Activated T-helper 17 cell treated with anti-CD3 and anti-CD28 coated beads, Interleukin-2, amount 50 U/mL, for 72 hours (primary cell): Measurements from ENCODE around the gene RFX7. TPM values are rescaled to one million over a fixed set of nuclear protein-coding genes. Genes with fewer than 3 reads are reported as not detected.

Experiments used
- ATAC-seq: fragments of 150-1000 bp; cut with Tn5 transposase; replicated peaks from 2 replicates; pipeline ENCODE4 v1.10.0; 2021; ENCODE audit warnings: mild to moderate bottlenecking, moderate library complexity
- H3K27ac Mint-ChIP-seq: one replicate; pipeline ENCODE4 v1.8.0; 2022; ENCODE audit warnings: mixed read lengths
- H3K27me3 Mint-ChIP-seq: one replicate; pipeline ENCODE4 v1.8.0; 2022; ENCODE audit warnings: mixed read lengths
- H3K36me3 Mint-ChIP-seq: one replicate; pipeline ENCODE4 v1.8.0; 2022; ENCODE audit warnings: low read depth, mild to moderate bottlenecking, mixed read lengths
- H3K4me1 Mint-ChIP-seq: one replicate; pipeline ENCODE4 v1.8.0; 2022; ENCODE audit warnings: mixed read lengths
- H3K4me3 Mint-ChIP-seq: one replicate; pipeline ENCODE4 v1.8.0; 2022; ENCODE audit warnings: mild to moderate bottlenecking, mixed read lengths
- H3K9me3 Mint-ChIP-seq: one replicate; pipeline ENCODE4 v1.8.0; 2022; ENCODE audit warnings: mixed read lengths
- total RNA-seq, 2 donors: library from RNA; stranded (reverse); gene quantifications; one replicate each; pipeline ENCODE4 v1.2.3, GENCODE V29; 2022

RFX7 gene
- total RNA-seq, 2 donors from 2014 or later, result 33.8 to 36.2 TPM

- H3K27ac Mint-ChIP-seq, result no peak overlapping the region
- peaks cover 21% of the 10 kb centered on the region for H3K9me3 Mint-ChIP-seq
- H3K4me1 Mint-ChIP-seq, result peaks cover 12% of the 10 kb centered on the region
- no peaks in the 10 kb centered on the region for H3K27me3 Mint-ChIP-seq
- peaks cover 55% of the 10 kb centered on the region for H3K36me3 Mint-ChIP-seq
- no peak for ATAC-seq
- no peak overlapping the region for H3K4me3 Mint-ChIP-seq
Observed at GRCh38 chr15:56228854-56229253, 14.8 kb downstream of the RFX7 start.

- no peak overlapping the region for H3K27ac Mint-ChIP-seq
- peaks cover 50% of the 10 kb centered on the region for H3K36me3 Mint-ChIP-seq
- H3K4me1 Mint-ChIP-seq, result peaks cover 8% of the 10 kb centered on the region
- ATAC-seq, result no peak
- no peaks in the 10 kb centered on the region for H3K27me3 Mint-ChIP-seq
- H3K9me3 Mint-ChIP-seq, result peaks cover 20% of the 10 kb centered on the region
- H3K4me3 Mint-ChIP-seq, result no peak overlapping the region
Observed at GRCh38 chr15:56228352-56228751, 15.3 kb downstream of the RFX7 start.

GRCh38 chr15:56227780-56228179 is 15.9 kb downstream of the RFX7 start:
- H3K36me3 Mint-ChIP-seq, result peaks cover 44% of the 10 kb centered on the region
- peaks cover 14% of the 10 kb centered on the region for H3K9me3 Mint-ChIP-seq
- H3K4me3 Mint-ChIP-seq, result no peak overlapping the region
- H3K27me3 Mint-ChIP-seq, result no peaks in the 10 kb centered on the region
- H3K4me1 Mint-ChIP-seq, result peaks cover 4% of the 10 kb centered on the region
- H3K27ac Mint-ChIP-seq, result no peak overlapping the region
- ATAC-seq, result no peak

DNA sequence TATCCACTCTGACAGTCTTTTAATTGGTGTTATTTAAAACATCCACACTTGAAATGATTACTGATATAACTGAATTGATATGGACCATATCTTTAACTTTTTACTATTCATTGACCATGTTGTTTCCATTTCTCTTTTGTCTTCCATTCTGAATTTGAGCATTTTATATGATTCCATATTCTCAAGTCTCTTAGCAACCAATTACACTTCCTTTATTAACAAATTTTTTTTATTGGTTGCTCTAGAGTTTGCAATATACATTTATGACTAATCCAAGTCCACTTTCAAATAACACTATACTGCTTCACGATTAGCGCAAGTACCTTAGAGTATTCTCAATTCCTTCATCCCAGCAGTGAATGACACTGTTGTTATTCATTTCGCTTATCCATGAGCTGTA is 16.4 kb downstream of the RFX7 start:
- Mint-ChIP-seq H3K27me3 (no peaks in the 10 kb centered on the region), H3K27ac (no peak overlapping the region), H3K36me3 (peaks cover 40% of the 10 kb centered on the region), H3K4me3 (no peak overlapping the region), H3K4me1 (peaks cover 4% of the 10 kb centered on the region), H3K9me3 (peaks cover 14% of the 10 kb centered on the region)
- ATAC-seq, result no peak

- H3K27ac Mint-ChIP-seq, result no peak overlapping the region
- peaks cover 22% of the 10 kb centered on the region for H3K36me3 Mint-ChIP-seq
- H3K9me3 Mint-ChIP-seq, result peaks cover 13% of the 10 kb centered on the region
- no peak for ATAC-seq
- peaks cover 8% of the 10 kb centered on the region for H3K4me1 Mint-ChIP-seq
- no peaks in the 10 kb centered on the region for H3K27me3 Mint-ChIP-seq
- no peak overlapping the region for H3K4me3 Mint-ChIP-seq
Observed at GRCh38 chr15:56225520-56225919, 18.2 kb downstream of the RFX7 start.

DNA sequence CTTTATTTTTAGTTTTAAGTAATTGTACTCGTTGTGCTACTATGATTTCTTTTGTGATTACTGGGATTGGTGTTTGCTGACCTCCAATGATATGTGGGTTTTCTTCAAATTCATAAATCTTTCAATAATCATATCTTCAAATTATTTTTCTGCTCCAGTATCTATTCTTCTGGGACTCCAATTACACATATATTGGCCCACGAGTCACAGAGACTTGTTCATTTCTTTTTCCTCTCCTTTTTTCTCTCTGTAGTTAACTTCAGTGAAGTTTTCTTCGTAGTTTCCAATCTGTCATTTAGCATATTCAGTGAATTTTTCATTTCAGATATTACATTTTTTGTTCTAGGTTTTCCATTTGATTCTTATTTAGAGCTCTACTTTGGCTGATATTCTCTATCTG is 21.4 kb downstream of the RFX7 start:
- no peak overlapping the region for H3K27ac Mint-ChIP-seq
- H3K27me3 Mint-ChIP-seq, result no peaks in the 10 kb centered on the region
- no peaks in the 10 kb centered on the region for H3K36me3 Mint-ChIP-seq
- peaks cover 8% of the 10 kb centered on the region for H3K4me1 Mint-ChIP-seq
- peaks cover 14% of the 10 kb centered on the region for H3K9me3 Mint-ChIP-seq
- no peak for ATAC-seq
- no peak overlapping the region for H3K4me3 Mint-ChIP-seq

DNA sequence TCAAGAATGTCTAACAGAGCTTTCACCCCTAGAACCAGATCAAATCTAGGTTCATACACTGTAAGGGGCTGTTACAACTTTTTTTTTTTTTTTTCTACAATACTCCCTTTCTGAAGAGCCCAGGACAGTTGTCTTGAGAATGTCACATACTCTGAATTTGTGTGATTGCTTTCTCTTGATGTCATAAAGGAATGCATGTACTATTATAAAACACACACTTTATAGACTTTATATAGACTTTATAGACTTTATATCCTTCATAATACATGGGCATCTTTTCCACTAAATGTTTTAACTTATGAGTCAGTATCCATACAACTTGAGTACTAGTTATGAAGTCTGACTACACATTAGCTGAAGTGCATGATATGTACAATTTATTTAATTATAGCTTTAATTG is 26.3 kb downstream of the RFX7 start:
- Mint-ChIP-seq H3K9me3 (peaks cover 7% of the 10 kb centered on the region), H3K27me3 (no peaks in the 10 kb centered on the region), H3K4me3 (no peak overlapping the region), H3K4me1 (peaks cover 4% of the 10 kb centered on the region), H3K36me3 (no peaks in the 10 kb centered on the region), H3K27ac (no peak overlapping the region)
- ATAC-seq, result no peak

GRCh38 chr15:56215769-56216168 is 27.9 kb downstream of the RFX7 start:
- H3K4me3 Mint-ChIP-seq, result no peak overlapping the region
- H3K36me3 Mint-ChIP-seq, result peaks cover 10% of the 10 kb centered on the region
- ATAC-seq, result no peak
- peaks cover 2% of the 10 kb centered on the region for H3K4me1 Mint-ChIP-seq
- H3K27me3 Mint-ChIP-seq, result no peaks in the 10 kb centered on the region
- peaks cover 7% of the 10 kb centered on the region for H3K9me3 Mint-ChIP-seq
- H3K27ac Mint-ChIP-seq, result no peak overlapping the region

DNA sequence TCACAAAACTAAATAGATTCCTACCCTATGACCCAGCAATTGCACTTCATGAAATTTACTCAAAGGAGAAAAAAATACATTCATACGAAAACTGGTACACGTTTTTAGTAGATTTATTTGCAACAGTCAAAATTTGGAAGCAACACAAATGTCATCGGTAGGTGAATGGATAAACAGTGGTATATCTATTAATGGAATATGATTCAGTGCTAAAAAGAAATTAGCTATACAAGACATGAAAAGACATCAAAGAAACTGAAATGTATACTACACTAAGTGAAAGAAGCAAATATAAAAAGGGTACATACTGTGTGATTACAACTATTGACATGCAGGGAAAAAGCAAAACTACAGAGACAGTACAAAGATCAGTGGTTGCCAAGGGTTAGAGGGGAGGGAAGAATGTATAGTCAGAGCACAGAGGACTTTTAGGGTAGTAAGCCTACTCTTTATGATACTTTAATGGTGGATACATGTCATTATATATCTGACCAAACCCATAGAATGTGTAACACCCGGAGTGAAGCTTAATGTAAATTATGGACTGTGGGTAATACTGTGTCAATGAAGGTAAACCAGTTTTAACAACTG is 31.6 kb downstream of the RFX7 start:
- no peak overlapping the region for H3K27ac Mint-ChIP-seq
- no peak for ATAC-seq
- peaks cover 3% of the 10 kb centered on the region for H3K9me3 Mint-ChIP-seq
- H3K4me3 Mint-ChIP-seq, result no peak overlapping the region
- H3K4me1 Mint-ChIP-seq, result peaks cover 29% of the 10 kb centered on the region
- H3K27me3 Mint-ChIP-seq, result no peaks in the 10 kb centered on the region
- H3K36me3 Mint-ChIP-seq, result peaks cover 15% of the 10 kb centered on the region

DNA sequence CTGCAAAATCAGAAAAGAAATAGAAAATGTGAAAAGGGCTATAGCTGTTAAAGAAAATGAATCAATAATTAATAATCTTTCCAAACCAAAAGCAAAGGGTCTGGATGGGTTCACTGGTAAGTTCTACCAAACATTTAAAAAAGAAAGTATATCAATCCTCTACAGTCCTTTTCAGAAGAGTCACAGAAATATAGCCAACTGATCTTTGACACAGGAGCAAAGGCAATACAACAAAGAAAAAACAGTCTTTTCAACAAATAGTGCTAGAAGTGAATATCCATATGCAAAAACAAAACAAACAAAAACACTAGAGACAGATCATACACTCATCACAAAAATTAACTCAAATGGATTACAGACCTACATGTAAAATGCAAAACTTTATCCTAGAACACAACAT is 32.6 kb downstream of the RFX7 start:
- ATAC-seq, result no peak
- Mint-ChIP-seq H3K4me1 (peaks cover 38% of the 10 kb centered on the region), H3K27me3 (no peaks in the 10 kb centered on the region), H3K27ac (no peak overlapping the region), H3K36me3 (peaks cover 15% of the 10 kb centered on the region), H3K9me3 (peaks cover 3% of the 10 kb centered on the region), H3K4me3 (no peak overlapping the region)

- peak; percentile 24 for ATAC-seq
- H3K27ac Mint-ChIP-seq, result peak overlapping the region; percentile 92
- H3K4me1 Mint-ChIP-seq, result peaks cover 46% of the 10 kb centered on the region
- H3K4me3 Mint-ChIP-seq, result peak overlapping the region; percentile 50
- no peaks in the 10 kb centered on the region for H3K27me3 Mint-ChIP-seq
- H3K9me3 Mint-ChIP-seq, result peaks cover 3% of the 10 kb centered on the region
- H3K36me3 Mint-ChIP-seq, result peaks cover 15% of the 10 kb centered on the region
Observed at GRCh38 chr15:56208641-56209155, 35.0 kb downstream of the RFX7 start.

DNA sequence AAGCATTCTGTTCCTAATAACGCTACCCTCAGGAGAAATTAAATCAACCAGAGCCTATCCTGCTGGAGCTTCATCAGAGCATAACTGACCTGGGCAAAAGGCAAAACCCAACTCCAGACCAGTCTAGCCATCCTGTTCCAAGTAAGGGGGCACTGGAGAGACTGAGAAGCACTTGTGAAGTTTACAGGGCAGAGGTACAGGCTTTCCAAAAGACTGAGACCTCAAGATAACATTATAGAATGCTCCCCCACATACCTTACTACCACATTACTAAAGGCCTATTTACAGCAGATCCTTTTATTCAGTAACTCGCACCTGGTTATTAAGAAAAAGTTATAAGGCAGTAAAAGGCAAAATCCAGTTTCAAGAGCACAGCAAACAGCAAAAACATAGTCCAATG is 35.5 kb downstream of the RFX7 start:
- peaks cover 15% of the 10 kb centered on the region for H3K36me3 Mint-ChIP-seq
- peaks cover 3% of the 10 kb centered on the region for H3K9me3 Mint-ChIP-seq
- H3K4me3 Mint-ChIP-seq, result peak overlapping the region; percentile 50
- ATAC-seq, result no peak
- peak overlapping the region; percentile 92 for H3K27ac Mint-ChIP-seq
- no peaks in the 10 kb centered on the region for H3K27me3 Mint-ChIP-seq
- H3K4me1 Mint-ChIP-seq, result peaks cover 46% of the 10 kb centered on the region

GRCh38 chr15:56207711-56208110 is 36.0 kb downstream of the RFX7 start:
- ATAC-seq, result peak; percentile 63
- no peaks in the 10 kb centered on the region for H3K27me3 Mint-ChIP-seq
- H3K4me1 Mint-ChIP-seq, result peaks cover 46% of the 10 kb centered on the region
- peak overlapping the region; percentile 92 for H3K27ac Mint-ChIP-seq
- peak overlapping the region; percentile 50 for H3K4me3 Mint-ChIP-seq
- H3K9me3 Mint-ChIP-seq, result peaks cover 3% of the 10 kb centered on the region
- H3K36me3 Mint-ChIP-seq, result peaks cover 15% of the 10 kb centered on the region

GRCh38 chr15:56207092-56207491 is 36.6 kb downstream of the RFX7 start:
- H3K27ac Mint-ChIP-seq, result peak overlapping the region; percentile 92
- H3K27me3 Mint-ChIP-seq, result no peaks in the 10 kb centered on the region
- ATAC-seq, result peak; percentile 37
- H3K4me1 Mint-ChIP-seq, result peaks cover 46% of the 10 kb centered on the region
- H3K9me3 Mint-ChIP-seq, result peaks cover 3% of the 10 kb centered on the region
- H3K4me3 Mint-ChIP-seq, result peak overlapping the region; percentile 50
- peaks cover 15% of the 10 kb centered on the region for H3K36me3 Mint-ChIP-seq

- H3K4me3 Mint-ChIP-seq, result no peak overlapping the region
- H3K27me3 Mint-ChIP-seq, result no peaks in the 10 kb centered on the region
- H3K9me3 Mint-ChIP-seq, result no peaks in the 10 kb centered on the region
- ATAC-seq, result no peak
- peaks cover 42% of the 10 kb centered on the region for H3K4me1 Mint-ChIP-seq
- H3K27ac Mint-ChIP-seq, result no peak overlapping the region
- H3K36me3 Mint-ChIP-seq, result peaks cover 5% of the 10 kb centered on the region
Observed at GRCh38 chr15:56205061-56205876, 38.4 kb downstream of the RFX7 start.
